Measurements from ENCODE around the gene SLC22A12. TPM values are rescaled to one million over a fixed set of nuclear protein-coding genes. Genes with fewer than 3 reads are reported as not detected.

The SLC22A12 gene
- total and polyA plus RNA-seq, 2 experiments from 2014 or later, result not detected

GRCh38 chr11:64628596-64628995 is 37.6 kb downstream of the SLC22A12 start:
- DNase-seq (ENCODE audit: low read depth in 1 of 2, low spot score in 1 of 2), result no peak
- Histone ChIP-seq H3K4me1 (ENCODE audit: low read depth) (no peaks in the 10 kb centered on the region), H3K36me3 (no peaks in the 10 kb centered on the region), H3K27ac (no peak overlapping the region), H3K27me3 (peaks cover 21% of the 10 kb centered on the region), H3K9me3 (ENCODE audit: low read depth) (no peaks in the 10 kb centered on the region), H3K4me3 (no peak overlapping the region)
- no peak for TF ChIP-seq CTCF (IDR thresholded peaks at IDR 0.05; ENCODE audit: low read depth, low read length)

GRCh38 chr11:64629103-64629502 is 38.1 kb downstream of the SLC22A12 start:
- H3K27me3 ChIP-seq, result peaks cover 21% of the 10 kb centered on the region
- no peak for DNase-seq (ENCODE audit: low read depth in 1 of 2, low spot score in 1 of 2)

GRCh38 chr11:64629796-64630562 is 39.0 kb downstream of the SLC22A12 start:
- Histone ChIP-seq H3K9me3 (ENCODE audit: low read depth) (no peaks in the 10 kb centered on the region), H3K27ac (no peak overlapping the region), H3K27me3 (peaks cover 21% of the 10 kb centered on the region), H3K4me3 (no peak overlapping the region), H3K36me3 (no peaks in the 10 kb centered on the region), H3K4me1 (ENCODE audit: low read depth) (no peaks in the 10 kb centered on the region)
- no peak for TF ChIP-seq CTCF (IDR thresholded peaks at IDR 0.05; ENCODE audit: low read depth, low read length)
- DNase-seq (ENCODE audit: low read depth in 1 of 2, low spot score in 1 of 2), result peak in 1 of 2 donors; percentile 55

More at GRCh38 chr11:64629103-64629502, 38.1 kb downstream of the SLC22A12 start:
- TF ChIP-seq CTCF (IDR thresholded peaks at IDR 0.05; ENCODE audit: low read depth, low read length), result no peak
- no peaks in the 10 kb centered on the region for H3K36me3 ChIP-seq
- no peaks in the 10 kb centered on the region for H3K9me3 ChIP-seq (ENCODE audit: low read depth)
- no peak overlapping the region for H3K27ac ChIP-seq
- H3K4me3 ChIP-seq, result no peak overlapping the region
- H3K4me1 ChIP-seq (ENCODE audit: low read depth), result no peaks in the 10 kb centered on the region

GRCh38 chr11:64631675-64632074 is 40.7 kb downstream of the SLC22A12 start:
- no peak for TF ChIP-seq CTCF (IDR thresholded peaks at IDR 0.05; ENCODE audit: low read depth, low read length)
- H3K36me3 ChIP-seq, result no peaks in the 10 kb centered on the region
- H3K4me1 ChIP-seq (ENCODE audit: low read depth), result no peaks in the 10 kb centered on the region
- H3K9me3 ChIP-seq (ENCODE audit: low read depth), result no peaks in the 10 kb centered on the region
- H3K4me3 ChIP-seq, result no peak overlapping the region
- H3K27ac ChIP-seq, result no peak overlapping the region
- DNase-seq (ENCODE audit: low read depth in 1 of 2, low spot score in 1 of 2), result no peak
- H3K27me3 ChIP-seq, result peaks cover 25% of the 10 kb centered on the region

- H3K4me1 ChIP-seq (ENCODE audit: low read depth), result no peaks in the 10 kb centered on the region
- TF ChIP-seq CTCF (IDR thresholded peaks at IDR 0.05; ENCODE audit: low read depth, low read length), result no peak
These were observed 41.2 kb downstream of the SLC22A12 start for GRCh38 chr11:64632237-64632636.

More at GRCh38 chr11:64632237-64632636, 41.2 kb downstream of the SLC22A12 start:
- no peak overlapping the region for H3K4me3 ChIP-seq
- no peaks in the 10 kb centered on the region for H3K9me3 ChIP-seq (ENCODE audit: low read depth)
- H3K27ac ChIP-seq, result no peak overlapping the region
- peaks cover 25% of the 10 kb centered on the region for H3K27me3 ChIP-seq
- H3K36me3 ChIP-seq, result no peaks in the 10 kb centered on the region
- no peak for DNase-seq (ENCODE audit: low read depth in 1 of 2, low spot score in 1 of 2)

Measured in cardiac muscle cell (in vitro differentiated cells and primary cell).